Left cardiac atrium (tissue), 4 donors: ENCODE results near the gene TOP1. TPM values are rescaled to one million over a fixed set of nuclear protein-coding genes. Genes with fewer than 3 reads are reported as not detected.

Experiments used
- ATAC-seq, 2 donors: fragments of 200-7000 bp; cut with Tn5 transposase; one replicate each; pipeline ENCODE4 v1.9.1; 2020; ENCODE audit warnings: mild to moderate bottlenecking in 2 of 2, moderate library complexity in 2 of 2
- DNase-seq: peaks from one replicate; pipeline ENCODE4 v3.0.0-alpha.2; 2020
- intact Hi-C, 2 donors: fragments of 100-400 bp; cut with DNase I; formaldehyde crosslinking; loops; one replicate each; pipeline versions ENCODE4 v1.14.1 to v1.15.1; 2022 to 2023
- microRNA-seq, 2 donors: library from miRNA; unstranded; fragments of <30 nt; microRNA quantifications; one replicate each; pipeline ENCODE4 v1.2.0, GENCODE V29; 2020
- total RNA-seq, 2 donors: library from RNA; stranded (reverse); fragmentation: NEBNext Ultra II Directional; extraction: Animal tissue kit (Norgen Biotek cat#: 25700); gene quantifications; one replicate each; pipeline ENCODE4 v1.2.1, GENCODE V29; 2021
- donor health status: DM: no; HTN: yes; CAD: no.
- donor health status: DM: no; HTN: yes; CAD: no; lungs with severe emphysema.
- donor health status: DM: yes; HTN: yes; CAD: no.
- donor health status: Dilated cardiomyopathy.

The TOP1 gene
- total RNA-seq, 2 donors from 2014 or later = 26.8 to 30.4 TPM

GRCh38 chr20:41169791-41170351, 141.2 kb downstream of the TOP1 start:
- intact Hi-C loops = loop anchor here in 1 of 2 donors (10.0 kb wide), 1 partner anchor 245 kb away; no protein-coding TSS in a partner anchor
- ATAC-seq (peak in 1 of 2 donors; percentile 8), DNase-seq (no peak)

- intact Hi-C loops = loop anchor here in 1 of 2 donors (10.0 kb wide), 1 partner anchor 244 kb away; no protein-coding TSS in a partner anchor
- ATAC-seq (no peak), DNase-seq (no peak)
Measured at GRCh38 chr20:41170386-41171105, 141.9 kb downstream of the TOP1 start.

DNA sequence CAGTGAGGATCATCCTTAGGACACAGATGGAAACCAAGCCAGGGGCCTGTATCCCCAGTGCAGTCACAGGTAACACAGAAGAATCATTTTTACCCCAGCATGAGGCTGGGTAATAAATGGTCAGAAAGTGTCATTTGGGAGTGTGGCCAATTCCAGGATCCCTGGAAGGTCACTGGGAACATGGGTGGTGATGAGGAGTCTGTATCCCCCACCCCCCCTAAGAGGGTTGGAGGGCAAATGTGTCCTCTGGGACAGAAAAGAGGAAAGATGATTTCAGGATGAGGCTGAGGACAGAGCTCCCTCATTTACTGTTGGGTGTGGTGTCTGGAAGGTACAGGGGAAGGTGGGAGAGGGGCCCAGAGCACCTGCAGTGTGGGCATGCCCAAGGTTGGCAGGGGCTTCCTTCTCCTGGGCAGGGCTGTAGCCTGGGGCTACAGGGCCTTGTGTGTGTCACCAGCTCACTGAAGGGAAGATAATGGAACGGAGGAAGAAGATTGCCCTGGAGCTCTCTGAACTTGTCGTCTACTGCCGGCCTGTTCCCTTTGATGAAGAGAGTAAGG, 143.2 kb downstream of the TOP1 start:
- intact Hi-C loops = loop anchor here (2.0 to 10.0 kb wide), 2 partner anchors 61 to 243 kb away; no protein-coding TSS in a partner anchor
- DNase-seq = no peak
- ATAC-seq = peak in 1 of 2 donors; percentile 1

- intact Hi-C loops = loop anchor here (1.0 to 10.0 kb wide), 4 partner anchors 60 to 242 kb away; partner anchors contain the start of gene LPIN3 (in 1 of the 2)
- no peak for DNase-seq
- peak; percentile 6 to 7 for ATAC-seq
Measured at GRCh38 chr20:41172296-41173140, 143.9 kb downstream of the TOP1 start.

GRCh38 chr20:41173161-41173721, 144.6 kb downstream of the TOP1 start:
- intact Hi-C loops = loop anchor here (1.0 to 10.0 kb wide), 4 partner anchors 59 to 242 kb away; partner anchors contain the start of gene LPIN3 (in 1 of the 2)
- DNase-seq (peak; percentile 88), ATAC-seq (peak; percentile 84 to 92)

DNA sequence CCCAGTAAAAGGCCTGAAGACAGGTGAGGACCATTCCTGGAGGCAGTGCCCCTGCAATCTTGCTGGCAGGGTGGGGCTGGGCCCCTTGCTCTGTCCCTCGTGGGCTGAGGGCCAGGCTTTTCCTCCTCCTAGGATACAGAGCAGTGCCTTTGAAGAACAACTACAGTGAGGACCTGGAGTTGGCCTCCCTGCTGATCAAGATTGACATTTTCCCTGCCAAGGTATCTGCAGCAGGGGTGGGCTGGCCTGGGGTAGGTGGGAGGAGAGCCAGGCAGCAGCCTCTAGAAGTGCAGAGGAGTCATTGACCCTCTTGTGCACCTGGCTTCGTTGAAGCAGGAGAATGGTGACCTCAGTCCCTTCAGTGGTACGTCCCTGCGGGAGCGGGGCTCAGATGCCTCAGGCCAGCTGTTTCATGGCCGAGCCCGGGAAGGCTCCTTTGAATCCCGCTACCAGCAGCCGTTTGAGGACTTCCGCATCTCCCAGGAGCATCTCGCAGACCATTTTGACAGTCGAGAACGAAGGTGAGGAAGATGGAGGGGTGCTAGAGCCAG, 145.2 kb downstream of the TOP1 start:
- no peak for ATAC-seq
- DNase-seq = no peak
- intact Hi-C loops = loop anchor here (1.0 to 10.0 kb wide), 5 partner anchors 58 to 241 kb away; partner anchors contain the start of gene LPIN3 (in 1 of the 2)

Small RNA genes within 50 kb of the gene (microRNA-seq; reads per million reads assigned to microRNA genes)
- 0 to 0.27 reads per million in 2 donors for gene MIR6871

Other genes with a start within 250 kb of the TOP1 start
- gene PLCG1, start 108.7 kb downstream of the TOP1 start, total RNA-seq = 10 to 100 TPM; 40.0 to 64.8 TPM